Measurements from ENCODE around the gene NOL6.

DNA sequence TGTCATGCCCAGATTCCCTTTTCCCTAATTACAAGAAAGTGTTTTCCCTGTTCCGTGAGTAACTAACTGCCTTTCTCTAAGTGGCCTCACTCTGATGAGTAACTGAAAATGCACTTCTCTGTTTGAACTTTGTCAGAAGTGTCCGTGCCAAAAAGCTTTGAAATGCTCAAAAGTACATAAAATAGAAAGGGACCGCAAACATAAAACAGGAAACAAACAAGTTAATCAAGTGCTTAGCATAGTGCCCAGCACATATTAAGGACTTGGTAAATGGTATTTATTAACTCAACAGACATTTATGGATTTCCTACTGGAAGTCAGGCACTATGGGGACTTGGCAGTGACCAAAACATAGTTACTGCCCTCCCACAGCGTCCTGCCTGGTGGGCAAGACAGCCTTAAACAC, 48.6 kb downstream of the NOL6 start:
- TF ChIP-seq POLR2A (IDR thresholded peaks at IDR 0.05), result no peak
- TF ChIP-seq, protein P1, sequence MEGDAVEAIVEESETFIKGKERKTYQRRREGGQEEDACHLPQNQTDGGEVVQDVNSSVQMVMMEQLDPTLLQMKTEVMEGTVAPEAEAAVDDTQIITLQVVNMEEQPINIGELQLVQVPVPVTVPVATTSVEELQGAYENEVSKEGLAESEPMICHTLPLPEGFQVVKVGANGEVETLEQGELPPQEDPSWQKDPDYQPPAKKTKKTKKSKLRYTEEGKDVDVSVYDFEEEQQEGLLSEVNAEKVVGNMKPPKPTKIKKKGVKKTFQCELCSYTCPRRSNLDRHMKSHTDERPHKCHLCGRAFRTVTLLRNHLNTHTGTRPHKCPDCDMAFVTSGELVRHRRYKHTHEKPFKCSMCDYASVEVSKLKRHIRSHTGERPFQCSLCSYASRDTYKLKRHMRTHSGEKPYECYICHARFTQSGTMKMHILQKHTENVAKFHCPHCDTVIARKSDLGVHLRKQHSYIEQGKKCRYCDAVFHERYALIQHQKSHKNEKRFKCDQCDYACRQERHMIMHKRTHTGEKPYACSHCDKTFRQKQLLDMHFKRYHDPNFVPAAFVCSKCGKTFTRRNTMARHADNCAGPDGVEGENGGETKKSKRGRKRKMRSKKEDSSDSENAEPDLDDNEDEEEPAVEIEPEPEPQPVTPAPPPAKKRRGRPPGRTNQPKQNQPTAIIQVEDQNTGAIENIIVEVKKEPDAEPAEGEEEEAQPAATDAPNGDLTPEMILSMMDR (IDR thresholded peaks at IDR 0.05), result no peak
